Neural crest cell (in vitro differentiated cells): ENCODE results near the gene NT5DC3. TPM values are rescaled to one million over a fixed set of nuclear protein-coding genes. Genes with fewer than 3 reads are reported as not detected.

ENCODE experiments used
- DNase-seq: peaks from one replicate; pipeline ENCODE4 v3.0.0; 2021; ENCODE audit warnings: low read depth, mixed read lengths, low spot score
- H3K27ac Mint-ChIP-seq: one replicate; pipeline ENCODE4 v1.8.0; 2021; ENCODE audit warnings: mild to moderate bottlenecking, mixed read lengths; ENCODE audit not compliant: unreplicated experiment
- H3K27me3 Mint-ChIP-seq: 2 replicates; pipeline ENCODE4 v1.8.0; 2021; ENCODE audit warnings: low read depth, mild to moderate bottlenecking, mixed read lengths
- H3K36me3 Mint-ChIP-seq: 2 replicates; pipeline ENCODE4 v1.8.0; 2021; ENCODE audit warnings: low read depth, mild to moderate bottlenecking, mixed read lengths
- H3K4me1 Mint-ChIP-seq: 2 replicates; pipeline ENCODE4 v1.8.0; 2021; ENCODE audit warnings: mixed read lengths
- H3K4me3 Mint-ChIP-seq: one replicate; pipeline ENCODE4 v1.8.0; 2021; ENCODE audit warnings: mild to moderate bottlenecking, mixed read lengths
- H3K9me3 Mint-ChIP-seq: 2 replicates; pipeline ENCODE4 v1.8.0; 2021; ENCODE audit warnings: mixed read lengths
- total RNA-seq: library from RNA; stranded (reverse); gene quantifications from 2 replicates; pipeline ENCODE4 v1.2.1, GENCODE V29; 2021
- TF ChIP-seq, protein P1 (sequence below): fragments of 200-600 bp; sonication (generic); conservative IDR thresholded peaks from 2 replicates; pipeline ENCODE4 v1.5.0; 2021; ENCODE audit warnings: antibody characterized with exemption, mild to moderate bottlenecking

The NT5DC3 gene
- total RNA-seq, 1 donor from 2014 or later: 14.4 TPM

DNA sequence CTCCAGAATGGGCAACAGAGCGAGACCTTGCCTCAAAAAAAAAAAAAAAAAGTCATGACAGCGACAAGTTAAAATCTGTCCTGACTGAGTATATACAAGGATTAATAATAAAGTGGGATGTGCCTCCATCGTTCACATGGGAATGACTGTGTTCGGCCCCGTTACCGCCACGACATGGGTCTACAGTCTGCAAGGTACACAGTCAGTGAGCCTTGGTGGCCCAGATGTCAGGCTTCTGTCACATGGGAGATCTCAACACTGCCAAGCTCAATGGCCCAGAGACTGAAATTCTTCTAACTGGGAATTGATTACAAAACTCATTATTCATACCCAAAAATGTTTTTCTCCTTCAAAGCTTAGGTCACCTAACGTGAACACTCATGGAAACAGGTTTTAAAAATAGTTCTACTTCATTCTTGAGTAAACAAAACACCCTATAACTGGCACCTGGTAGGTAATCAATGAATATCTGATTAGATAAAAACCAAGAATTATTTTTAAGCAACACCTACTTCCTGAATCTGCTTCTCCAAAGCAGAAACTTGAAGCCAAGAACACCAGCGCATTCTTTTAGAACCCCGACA lies 66.0 kb downstream of the NT5DC3 start:
- Mint-ChIP-seq H3K27me3 (no peaks in the 10 kb centered on the region), H3K4me3 (no peak overlapping the region), H3K4me1 (peaks cover 21% of the 10 kb centered on the region), H3K27ac (no peak overlapping the region), H3K9me3 (no peaks in the 10 kb centered on the region), H3K36me3 (peaks cover 8% of the 10 kb centered on the region)
- TF ChIP-seq, protein P1, sequence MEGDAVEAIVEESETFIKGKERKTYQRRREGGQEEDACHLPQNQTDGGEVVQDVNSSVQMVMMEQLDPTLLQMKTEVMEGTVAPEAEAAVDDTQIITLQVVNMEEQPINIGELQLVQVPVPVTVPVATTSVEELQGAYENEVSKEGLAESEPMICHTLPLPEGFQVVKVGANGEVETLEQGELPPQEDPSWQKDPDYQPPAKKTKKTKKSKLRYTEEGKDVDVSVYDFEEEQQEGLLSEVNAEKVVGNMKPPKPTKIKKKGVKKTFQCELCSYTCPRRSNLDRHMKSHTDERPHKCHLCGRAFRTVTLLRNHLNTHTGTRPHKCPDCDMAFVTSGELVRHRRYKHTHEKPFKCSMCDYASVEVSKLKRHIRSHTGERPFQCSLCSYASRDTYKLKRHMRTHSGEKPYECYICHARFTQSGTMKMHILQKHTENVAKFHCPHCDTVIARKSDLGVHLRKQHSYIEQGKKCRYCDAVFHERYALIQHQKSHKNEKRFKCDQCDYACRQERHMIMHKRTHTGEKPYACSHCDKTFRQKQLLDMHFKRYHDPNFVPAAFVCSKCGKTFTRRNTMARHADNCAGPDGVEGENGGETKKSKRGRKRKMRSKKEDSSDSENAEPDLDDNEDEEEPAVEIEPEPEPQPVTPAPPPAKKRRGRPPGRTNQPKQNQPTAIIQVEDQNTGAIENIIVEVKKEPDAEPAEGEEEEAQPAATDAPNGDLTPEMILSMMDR: no peak
- no peak for DNase-seq

DNA sequence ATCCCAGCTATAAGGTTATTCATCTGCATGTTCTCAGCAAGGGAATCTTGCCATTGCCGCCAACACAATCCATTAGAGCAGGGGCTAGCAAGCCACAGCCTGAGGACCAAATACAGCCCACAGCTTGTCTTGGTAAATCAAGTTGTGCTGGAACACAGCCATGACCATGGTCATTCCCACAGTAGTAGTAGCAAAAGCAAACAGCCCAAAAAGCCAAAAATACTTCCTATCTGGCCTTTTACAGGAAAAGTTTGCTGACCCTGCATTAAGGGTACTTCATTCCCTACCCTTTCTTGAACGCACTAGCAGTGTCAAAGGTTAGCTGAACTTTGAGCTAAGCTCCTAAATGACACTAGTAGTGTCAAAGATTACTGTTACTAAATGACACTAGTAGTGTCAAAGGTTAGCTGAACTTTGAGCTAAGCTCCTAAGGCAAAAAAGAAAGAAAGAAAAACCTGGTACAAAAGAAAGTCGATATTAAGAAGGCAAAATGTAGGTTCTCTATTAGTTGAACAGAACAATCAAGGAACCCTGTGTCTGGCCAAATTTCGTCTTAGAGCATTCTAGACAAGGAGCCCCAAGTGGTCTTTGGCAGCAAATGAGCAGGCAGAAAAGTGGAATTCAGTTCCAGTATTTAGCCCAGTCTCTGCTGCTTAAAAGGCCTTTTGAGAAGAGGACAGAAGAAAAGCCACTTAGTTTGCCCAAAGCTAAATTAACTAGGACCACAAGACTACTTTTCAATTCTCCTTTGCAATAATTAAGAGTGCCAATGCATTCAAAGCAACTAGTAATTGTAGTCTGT lies 67.7 kb downstream of the NT5DC3 start:
- TF ChIP-seq, protein P1: no peak
- H3K9me3 Mint-ChIP-seq: no peaks in the 10 kb centered on the region
- H3K4me1 Mint-ChIP-seq: peaks cover 30% of the 10 kb centered on the region
- no peak for DNase-seq
- H3K4me3 Mint-ChIP-seq: no peak overlapping the region
- H3K36me3 Mint-ChIP-seq: peaks cover 4% of the 10 kb centered on the region
- H3K27ac Mint-ChIP-seq: peak overlapping the region; percentile 29
- H3K27me3 Mint-ChIP-seq: no peaks in the 10 kb centered on the region

DNA sequence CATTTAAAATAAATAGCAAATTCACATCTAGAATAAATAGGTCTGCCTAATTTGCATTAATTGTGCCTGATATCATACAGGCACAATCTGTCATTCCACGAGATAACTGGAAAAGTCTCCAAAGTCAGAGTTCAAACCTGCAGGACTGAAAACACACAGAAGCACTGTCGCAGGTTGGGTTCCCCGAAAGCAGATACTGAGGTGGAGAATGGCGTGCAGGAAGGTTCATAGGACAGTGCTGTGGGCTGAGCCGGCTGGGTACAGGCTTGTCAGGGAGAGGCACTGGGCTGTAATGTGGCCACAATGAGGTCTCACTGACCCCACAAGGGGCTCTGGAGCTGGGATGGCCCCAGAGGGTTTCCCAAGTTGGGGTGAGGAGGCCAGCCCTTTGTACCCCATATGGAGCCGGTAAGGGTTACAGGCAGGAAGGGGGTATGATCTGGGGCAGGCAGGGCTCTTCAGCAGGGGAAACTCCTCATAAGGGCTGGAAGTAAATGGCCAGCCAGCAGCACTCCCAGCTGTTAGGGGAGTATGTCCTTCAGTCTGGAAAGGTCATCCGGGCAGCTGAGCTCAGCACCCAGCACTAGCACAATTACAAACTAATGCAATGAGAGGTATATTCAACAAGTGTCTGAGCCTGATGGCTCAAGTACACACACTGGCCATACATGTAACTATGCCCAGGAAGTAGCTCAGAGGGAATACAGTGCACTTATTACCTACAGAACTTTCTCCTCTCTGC lies 68.5 kb downstream of the NT5DC3 start:
- peaks cover 30% of the 10 kb centered on the region for H3K4me1 Mint-ChIP-seq
- H3K4me3 Mint-ChIP-seq: no peak overlapping the region

DNA sequence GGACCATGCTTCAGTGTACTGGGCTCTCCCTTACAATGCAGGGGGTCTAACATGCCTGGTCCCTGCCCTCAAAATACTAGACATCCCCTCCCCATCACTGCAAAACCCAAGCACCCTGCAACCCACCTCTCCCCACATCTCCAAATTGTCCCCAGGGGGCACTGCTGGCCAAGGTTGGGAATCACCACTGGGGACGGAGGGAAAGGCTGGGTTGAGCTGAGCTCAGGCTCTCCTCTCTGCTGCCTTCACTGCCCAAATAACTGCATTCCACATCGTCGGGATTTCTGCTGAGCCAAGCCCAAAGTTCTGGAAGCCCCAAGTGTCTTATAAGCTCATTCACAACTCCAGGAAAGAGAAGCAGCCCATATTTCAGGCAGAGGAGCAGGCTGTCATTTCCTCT lies 69.6 kb downstream of the NT5DC3 start:
- H3K27ac Mint-ChIP-seq: no peak overlapping the region
- peaks cover 1% of the 10 kb centered on the region for H3K36me3 Mint-ChIP-seq
- TF ChIP-seq, protein P1: peak; percentile 59
- peaks cover 30% of the 10 kb centered on the region for H3K4me1 Mint-ChIP-seq
- no peaks in the 10 kb centered on the region for H3K27me3 Mint-ChIP-seq
- no peak overlapping the region for H3K4me3 Mint-ChIP-seq
- H3K9me3 Mint-ChIP-seq: no peaks in the 10 kb centered on the region
- peak; percentile 18 for DNase-seq

More for the DNA sequence above, 68.5 kb downstream of the NT5DC3 start:
- TF ChIP-seq, protein P1: no peak
- peaks cover under 1% of the 10 kb centered on the region for H3K36me3 Mint-ChIP-seq
- no peaks in the 10 kb centered on the region for H3K27me3 Mint-ChIP-seq
- H3K27ac Mint-ChIP-seq: no peak overlapping the region
- DNase-seq: no peak
- no peaks in the 10 kb centered on the region for H3K9me3 Mint-ChIP-seq

- H3K27ac Mint-ChIP-seq: peak overlapping the region; percentile 91
- TF ChIP-seq, protein P1: no peak
- H3K27me3 Mint-ChIP-seq: no peaks in the 10 kb centered on the region
- H3K9me3 Mint-ChIP-seq: no peaks in the 10 kb centered on the region
- H3K36me3 Mint-ChIP-seq: peaks cover 3% of the 10 kb centered on the region
- H3K4me1 Mint-ChIP-seq: peaks cover 30% of the 10 kb centered on the region
- no peak for DNase-seq
- H3K4me3 Mint-ChIP-seq: no peak overlapping the region
These were observed 71.6 kb downstream of the NT5DC3 start for GRCh38 chr12:103769240-103769945.
